ENCODE results near the gene ATP5ME.

The ATP5ME gene

GRCh38 chr4:685679-686412, 11.8 kb upstream of the ATP5ME start:
- no peak for TF ChIP-seq CTCF (conservative IDR thresholded peaks at IDR 0.05; ENCODE audit: low read depth, low read length)
- H3K4me3 ChIP-seq (ENCODE audit: low read length), result no peak overlapping the region
- no peak for DNase-seq (ENCODE audit: low read depth)

- no peak overlapping the region for H3K4me3 ChIP-seq (ENCODE audit: low read length)
- no peak for TF ChIP-seq CTCF (conservative IDR thresholded peaks at IDR 0.05; ENCODE audit: low read depth, low read length)
- DNase-seq (ENCODE audit: low read depth), result no peak
Observed at GRCh38 chr4:684623-685327, 10.7 kb upstream of the ATP5ME start.

- peak; percentile 87 for TF ChIP-seq CTCF (conservative IDR thresholded peaks at IDR 0.05; ENCODE audit: low read depth, low read length)
- peak; percentile 27 for DNase-seq (ENCODE audit: low read depth)
- H3K4me3 ChIP-seq (ENCODE audit: low read length), result no peak overlapping the region
Observed at GRCh38 chr4:683982-684622, 10.0 kb upstream of the ATP5ME start.

GRCh38 chr4:683247-683897, 9.3 kb upstream of the ATP5ME start:
- no peak overlapping the region for H3K4me3 ChIP-seq (ENCODE audit: low read length)
- no peak for TF ChIP-seq CTCF (conservative IDR thresholded peaks at IDR 0.05; ENCODE audit: low read depth, low read length)
- DNase-seq (ENCODE audit: low read depth), result no peak

- TF ChIP-seq CTCF (conservative IDR thresholded peaks at IDR 0.05; ENCODE audit: low read depth, low read length), result no peak
- no peak overlapping the region for H3K4me3 ChIP-seq (ENCODE audit: low read length)
- DNase-seq (ENCODE audit: low read depth), result no peak
Observed at GRCh38 chr4:682490-683172, 8.6 kb upstream of the ATP5ME start.

GRCh38 chr4:681736-682451, 7.8 kb upstream of the ATP5ME start:
- H3K4me3 ChIP-seq (ENCODE audit: low read length), result peak overlapping the region; percentile 22
- DNase-seq (ENCODE audit: low read depth), result no peak
- TF ChIP-seq CTCF (conservative IDR thresholded peaks at IDR 0.05; ENCODE audit: low read depth, low read length), result no peak
